SK-N-SH treated with all-trans-retinoic acid at 6 μM for 48 hours (cell line): ENCODE results near the gene ATP11A.

ENCODE experiments used
- ATAC-seq: fragments of 200-7000 bp; cut with Tn5 transposase; 3 replicates; pipeline ENCODE4 v1.9.1; 2020; ENCODE audit warnings: mild to moderate bottlenecking, moderate library complexity
- ARNTL ChIP-seq: fragments of 450-650 bp; formaldehyde crosslinking; IDR thresholded peaks from 2 replicates; pipeline ENCODE4 v1.5.0; 2020; ENCODE audit warnings: low read depth, mild to moderate bottlenecking, moderate library complexity, borderline replicate concordance
- BACH2 ChIP-seq: fragments of 250-450 bp; sonication (Bioruptor Pico); IDR thresholded peaks from 2 replicates; pipeline ENCODE4 v1.9.0; 2021; ENCODE audit warnings: mild to moderate bottlenecking, borderline replicate concordance
- CSDC2 ChIP-seq: fragments of 250-450 bp; sonication (Bioruptor Pico); IDR thresholded peaks from 2 replicates; pipeline ENCODE4 v1.5.0; 2020; ENCODE audit warnings: mild to moderate bottlenecking, moderate library complexity
- ESRRG ChIP-seq: fragments of 250-450 bp; sonication (Bioruptor Pico); IDR thresholded peaks from 2 replicates; pipeline ENCODE4 v1.6.1; 2021; ENCODE audit warnings: mild to moderate bottlenecking
- GLIS3 ChIP-seq: fragments of 250-450 bp; sonication (Bioruptor Pico); IDR thresholded peaks from 2 replicates; pipeline ENCODE4 v1.5.0; 2020; ENCODE audit warnings: mild to moderate bottlenecking, moderate library complexity
- ISL1 ChIP-seq: fragments of 250-450 bp; sonication (Bioruptor Pico); IDR thresholded peaks from 2 replicates; pipeline ENCODE4 v2.1.2; 2022; ENCODE audit warnings: mild to moderate bottlenecking, moderate library complexity
- PATZ1 ChIP-seq: fragments of 250-450 bp; sonication (Bioruptor Pico); IDR thresholded peaks from 2 replicates; pipeline ENCODE4 v1.8.0; 2020; ENCODE audit warnings: mild to moderate bottlenecking, moderate library complexity, borderline replicate concordance
- POU6F1 ChIP-seq: fragments of 250-450 bp; sonication (Bioruptor Pico); IDR thresholded peaks from 2 replicates; pipeline ENCODE4 v1.8.0; 2021; ENCODE audit warnings: low read depth, mild to moderate bottlenecking, moderate library complexity, borderline replicate concordance
- PPARA ChIP-seq: fragments of 250-450 bp; sonication (Bioruptor Pico); IDR thresholded peaks from 2 replicates; pipeline ENCODE4 v1.5.0; 2020; ENCODE audit warnings: mild to moderate bottlenecking, borderline replicate concordance
- RARB ChIP-seq: fragments of 250-450 bp; sonication (Bioruptor Pico); IDR thresholded peaks from 2 replicates; pipeline ENCODE4 v1.8.0; 2021; ENCODE audit warnings: mild to moderate bottlenecking, moderate library complexity
- SNAI2 ChIP-seq: fragments of 250-450 bp; sonication (Bioruptor Pico); IDR thresholded peaks from 2 replicates; pipeline ENCODE4 v1.5.0; 2020; ENCODE audit warnings: mild to moderate bottlenecking, moderate library complexity
- TOX ChIP-seq: fragments of 250-450 bp; sonication (Bioruptor Pico); IDR thresholded peaks from 2 replicates; pipeline ENCODE4 v1.8.0; 2021; ENCODE audit warnings: mild to moderate bottlenecking, moderate library complexity, borderline replicate concordance
- TSHZ2 ChIP-seq: fragments of 250-450 bp; sonication (Bioruptor Pico); IDR thresholded peaks from 2 replicates; pipeline ENCODE4 v1.5.0; 2020; ENCODE audit warnings: mild to moderate bottlenecking, moderate library complexity
- ZC3H10 ChIP-seq: fragments of 250-450 bp; sonication (Bioruptor Pico); IDR thresholded peaks from 2 replicates; pipeline ENCODE4 v1.5.1; 2021; ENCODE audit warnings: mild to moderate bottlenecking, moderate library complexity
- ZFP3 ChIP-seq: fragments of 250-450 bp; sonication (Bioruptor Pico); IDR thresholded peaks from 2 replicates; pipeline ENCODE4 v1.5.0; 2020; ENCODE audit warnings: mild to moderate bottlenecking, moderate library complexity
- ZFP30 ChIP-seq: fragments of 450-650 bp; formaldehyde crosslinking; IDR thresholded peaks from 2 replicates; pipeline ENCODE4 v1.5.0; 2022; ENCODE audit warnings: mild to moderate bottlenecking, moderate library complexity
- ZNF565 ChIP-seq: fragments of 450-650 bp; formaldehyde crosslinking; conservative IDR thresholded peaks from 2 replicates; pipeline ENCODE4 v1.5.0; 2020; ENCODE audit warnings: low read depth, mild to moderate bottlenecking, moderate library complexity
- ZNF70 ChIP-seq: fragments of 450-650 bp; formaldehyde crosslinking; IDR thresholded peaks from 2 replicates; pipeline ENCODE4 v1.5.0; 2020; ENCODE audit warnings: mild to moderate bottlenecking, moderate library complexity
- ZNF8 ChIP-seq: fragments of 450-650 bp; formaldehyde crosslinking; IDR thresholded peaks from 2 replicates; pipeline ENCODE4 v1.5.0; 2020; ENCODE audit warnings: mild to moderate bottlenecking, moderate library complexity
- TF ChIP-seq, protein P1 (sequence below): fragments of 250-450 bp; sonication (Bioruptor Pico); IDR thresholded peaks from 2 replicates; pipeline ENCODE4 v1.5.1; 2021; ENCODE audit warnings: mild to moderate bottlenecking, moderate library complexity

ATP11A gene

DNA sequence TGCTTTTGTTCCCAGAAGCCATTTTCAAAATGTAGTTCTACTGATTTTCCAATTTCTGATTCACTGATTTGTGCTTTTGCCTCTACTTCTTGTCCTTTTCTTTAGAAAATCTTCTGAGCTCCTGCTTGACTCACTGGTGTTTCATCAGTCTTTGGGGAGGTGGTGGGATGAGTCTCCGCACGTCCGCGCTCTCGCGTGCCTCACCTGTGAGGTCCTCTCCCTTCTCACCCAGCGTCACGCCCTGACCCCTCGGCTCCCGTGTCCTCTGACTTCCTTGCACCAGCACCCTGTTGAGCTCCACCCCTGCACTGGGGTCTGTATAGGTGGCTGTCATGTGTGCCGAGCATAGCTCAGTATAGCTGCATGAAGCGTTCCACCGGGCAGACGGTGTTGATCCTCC, 226.5 kb downstream of the ATP11A start (continued):
- TF ChIP-seq PATZ1 (CRISPR knock-in tag), result no peak
- TF ChIP-seq ESRRG (CRISPR knock-in tag), result no peak

DNA sequence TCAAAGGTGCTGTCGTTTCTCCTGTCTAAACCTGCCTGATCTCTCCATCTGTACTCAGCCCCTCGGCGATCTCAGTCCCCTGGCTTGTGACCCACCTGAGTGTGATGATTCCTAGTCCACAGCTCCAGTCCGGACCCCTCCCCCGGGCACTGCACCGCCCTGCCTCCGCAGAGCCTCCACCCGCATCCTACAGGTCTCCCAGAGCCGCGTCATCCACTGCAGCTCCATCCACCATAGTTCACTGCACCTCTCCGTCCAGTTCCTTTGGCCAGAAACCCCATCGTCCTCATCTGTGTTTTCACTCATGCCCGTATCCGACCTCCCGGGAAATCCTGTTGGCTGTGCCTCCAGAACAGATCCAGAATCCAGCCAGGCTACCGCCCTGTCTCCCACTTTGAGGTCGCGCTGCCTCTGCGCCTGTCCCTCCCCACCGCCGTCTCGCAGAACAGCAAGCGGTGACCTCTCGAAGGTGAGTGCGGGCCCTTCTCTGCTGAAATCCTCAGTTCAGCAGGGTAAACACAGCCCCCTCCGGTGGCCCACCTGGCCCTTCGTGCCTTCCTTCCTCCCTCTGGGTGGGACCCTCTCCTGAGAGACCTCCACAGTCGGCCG, 227.3 kb downstream of the ATP11A start:
- no peak for ATAC-seq

DNA sequence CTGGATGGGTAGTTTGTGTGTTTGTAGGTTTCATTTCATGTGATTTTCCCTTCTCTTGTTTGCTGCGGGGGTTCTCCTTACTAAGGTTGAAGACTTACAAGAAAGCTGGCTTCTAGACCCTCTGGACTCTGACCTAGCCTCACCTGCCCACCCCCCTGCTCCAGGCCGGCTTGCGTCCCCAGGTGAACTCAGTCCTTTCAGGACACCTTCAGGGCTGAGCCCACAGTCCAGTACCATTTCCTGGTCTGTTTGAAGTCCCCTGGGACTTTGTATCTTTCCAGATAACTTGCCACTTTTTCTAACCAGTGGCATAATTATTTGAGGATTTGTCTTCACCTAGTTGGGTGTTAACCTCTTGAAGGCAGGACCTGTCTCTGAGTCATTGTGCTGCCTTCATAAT, 227.9 kb downstream of the ATP11A start:
- TF ChIP-seq SNAI2 (CRISPR knock-in tag) (no peak), GLIS3 (CRISPR knock-in tag) (no peak), ZFP30 (CRISPR knock-in tag) (no peak), POU6F1 (CRISPR knock-in tag) (no peak), ZNF70 (CRISPR knock-in tag) (no peak), ZFP3 (CRISPR knock-in tag) (no peak), RARB (CRISPR knock-in tag) (no peak), ISL1 (no peak), CSDC2 (no peak), ZNF8 (CRISPR knock-in tag) (no peak), PPARA (CRISPR knock-in tag) (no peak), BACH2 (CRISPR knock-in tag) (no peak), ARNTL (CRISPR knock-in tag) (no peak), TOX (CRISPR knock-in tag) (no peak)

More for the DNA sequence above, 227.3 kb downstream of the ATP11A start:
- TF ChIP-seq POU6F1 (CRISPR knock-in tag) (no peak), ZNF565 (CRISPR knock-in tag) (no peak), ZNF70 (CRISPR knock-in tag) (no peak), ESRRG (CRISPR knock-in tag) (no peak), ZFP3 (CRISPR knock-in tag) (no peak), PPARA (CRISPR knock-in tag) (no peak), TSHZ2 (CRISPR knock-in tag) (no peak), BACH2 (CRISPR knock-in tag) (no peak), ZNF8 (CRISPR knock-in tag) (no peak)

GRCh38 chr13:112918266-112918665, 228.4 kb downstream of the ATP11A start:
- TF ChIP-seq, protein P1, sequence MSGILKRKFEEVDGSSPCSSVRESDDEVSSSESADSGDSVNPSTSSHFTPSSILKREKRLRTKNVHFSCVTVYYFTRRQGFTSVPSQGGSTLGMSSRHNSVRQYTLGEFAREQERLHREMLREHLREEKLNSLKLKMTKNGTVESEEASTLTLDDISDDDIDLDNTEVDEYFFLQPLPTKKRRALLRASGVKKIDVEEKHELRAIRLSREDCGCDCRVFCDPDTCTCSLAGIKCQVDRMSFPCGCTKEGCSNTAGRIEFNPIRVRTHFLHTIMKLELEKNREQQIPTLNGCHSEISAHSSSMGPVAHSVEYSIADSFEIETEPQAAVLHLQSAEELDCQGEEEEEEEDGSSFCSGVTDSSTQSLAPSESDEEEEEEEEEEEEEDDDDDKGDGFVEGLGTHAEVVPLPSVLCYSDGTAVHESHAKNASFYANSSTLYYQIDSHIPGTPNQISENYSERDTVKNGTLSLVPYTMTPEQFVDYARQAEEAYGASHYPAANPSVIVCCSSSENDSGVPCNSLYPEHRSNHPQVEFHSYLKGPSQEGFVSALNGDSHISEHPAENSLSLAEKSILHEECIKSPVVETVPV (CRISPR knock-in tag), result no peak
- TF ChIP-seq ZC3H10 (no peak), ZNF70 (CRISPR knock-in tag) (no peak), SNAI2 (CRISPR knock-in tag) (no peak)
- ATAC-seq, result no peak

More for the DNA sequence above, 227.9 kb downstream of the ATP11A start:
- ATAC-seq, result no peak
